ENCODE data around the gene FAM187B.

FAM187B gene

GRCh38 chr19:35216016-35216832 is 12.3 kb downstream of the FAM187B start:
- TF ChIP-seq CTCF (IDR thresholded peaks at IDR 0.05): no peak
- peaks cover 32% of the 10 kb centered on the region for H3K9me3 Mint-ChIP-seq
- DNase-seq: no peak
- H3K4me1 Mint-ChIP-seq: no peaks in the 10 kb centered on the region
- peaks cover 6% of the 10 kb centered on the region for H3K27me3 Mint-ChIP-seq (ENCODE audit: low read depth, poor library complexity)
- no peak overlapping the region for H3K4me3 Mint-ChIP-seq
- no peaks in the 10 kb centered on the region for H3K36me3 Mint-ChIP-seq (ENCODE audit: low read depth)
- H3K27ac Mint-ChIP-seq: no peak overlapping the region

- TF ChIP-seq CTCF (IDR thresholded peaks at IDR 0.05): no peak
- Mint-ChIP-seq H3K9me3 (peaks cover 31% of the 10 kb centered on the region), H3K27me3 (ENCODE audit: low read depth, poor library complexity) (peaks cover 6% of the 10 kb centered on the region), H3K4me1 (no peaks in the 10 kb centered on the region), H3K27ac (no peak overlapping the region), H3K36me3 (ENCODE audit: low read depth) (no peaks in the 10 kb centered on the region), H3K4me3 (no peak overlapping the region)
- no peak for DNase-seq
Observed at GRCh38 chr19:35214766-35215422, 13.6 kb downstream of the FAM187B start.

GRCh38 chr19:35213663-35214632 is 14.6 kb downstream of the FAM187B start:
- no peaks in the 10 kb centered on the region for H3K36me3 Mint-ChIP-seq (ENCODE audit: low read depth)
- H3K9me3 Mint-ChIP-seq: peaks cover 22% of the 10 kb centered on the region
- H3K27ac Mint-ChIP-seq: no peak overlapping the region
- no peaks in the 10 kb centered on the region for H3K4me1 Mint-ChIP-seq
- no peak overlapping the region for H3K4me3 Mint-ChIP-seq
- H3K27me3 Mint-ChIP-seq (ENCODE audit: low read depth, poor library complexity): peaks cover 6% of the 10 kb centered on the region
- no peak for TF ChIP-seq CTCF (IDR thresholded peaks at IDR 0.05)
- DNase-seq: no peak

GRCh38 chr19:35212241-35212640 is 16.3 kb downstream of the FAM187B start:
- Mint-ChIP-seq H3K36me3 (ENCODE audit: low read depth) (no peaks in the 10 kb centered on the region), H3K4me1 (no peaks in the 10 kb centered on the region), H3K27ac (no peak overlapping the region), H3K9me3 (peaks cover 7% of the 10 kb centered on the region), H3K4me3 (no peak overlapping the region), H3K27me3 (ENCODE audit: low read depth, poor library complexity) (peaks cover 6% of the 10 kb centered on the region)
- no peak for DNase-seq
- TF ChIP-seq CTCF (IDR thresholded peaks at IDR 0.05): no peak

- Mint-ChIP-seq H3K27ac (no peak overlapping the region), H3K36me3 (ENCODE audit: low read depth) (no peaks in the 10 kb centered on the region), H3K9me3 (peaks cover 3% of the 10 kb centered on the region), H3K4me1 (no peaks in the 10 kb centered on the region), H3K27me3 (ENCODE audit: low read depth, poor library complexity) (peaks cover 6% of the 10 kb centered on the region), H3K4me3 (no peak overlapping the region)
- TF ChIP-seq CTCF (IDR thresholded peaks at IDR 0.05): no peak
- DNase-seq: no peak
Observed at GRCh38 chr19:35211545-35212230, 16.9 kb downstream of the FAM187B start.

All from nephron progenitor cell (in vitro differentiated cells).